HepG2 (cell line): ENCODE results near the gene ADGRL3. TPM values are rescaled to one million over a fixed set of nuclear protein-coding genes. Genes with fewer than 3 reads are reported as not detected.

Source experiments
- ATAC-seq: fragments of 200-7000 bp; cut with Tn5 transposase; 3 replicates; pipeline ENCODE4 v1.9.1; 2020; ENCODE audit warnings: mild to moderate bottlenecking, moderate library complexity
- BruUV-seq: library from RNA; stranded (reverse); fragments of 400-500 nt; replicated peaks from 2 replicates; lab custom pipeline; 2021; lab: Mats Ljungman, UMichigan
- CTCF ChIA-PET: fragments of 300-600 bp; formaldehyde crosslinking; extraction: SDS; loops from one replicate; lab custom pipeline; 2021; ENCODE audit warnings: low total read pairs, inconsistent platforms, low intra/inter-chr PET ratio; lab: Yijun Ruan, JAX
- POLR2A ChIA-PET: fragments of 350-600 bp; sonication (Branson Sonifier 250); formaldehyde crosslinking; loops from one replicate; lab custom pipeline; 2020; ENCODE audit warnings: antibody characterized with exemption, inconsistent platforms; lab: Yijun Ruan, JAX
- DNase-seq: peaks from one replicate; pipeline ENCODE4 v3.0.0-alpha.2; 2015; ENCODE audit warnings: low spot score
- FAIRE-seq: peaks from 3 replicates; lab custom pipeline; 2011; peaks lifted over from hg19 to GRCh38; lab: Jason Lieb, UNC
- H2AFZ ChIP-seq: one replicate; pipeline ENCODE4 v1.6.1; 2011; ENCODE audit warnings: low read length, inconsistent platforms
- H3K27ac ChIP-seq: fragments of 300-600 bp; 3 replicates; pipeline ENCODE4 v1.8.0; 2011; ENCODE audit warnings: mixed run types, mild to moderate bottlenecking, mixed read lengths, low read length, inconsistent platforms; ENCODE audit not compliant: insufficient read depth; ENCODE audit errors: extremely low read length
- H3K27me3 ChIP-seq, 2 experiments: fragments of 200-600 bp in 1 of 2; 2 replicates in 1 of 2; 3 replicates in 1 of 2; pipeline versions ENCODE4 v1.6.0 to v1.8.0; 2011; ENCODE audit warnings: low read length in 2 of 2, mild to moderate bottlenecking in 2 of 2, moderate library complexity in 2 of 2, inconsistent platforms in 1 of 2; ENCODE audit not compliant: insufficient read depth in 2 of 2, control insufficient read depth in 1 of 2
- H3K36me3 ChIP-seq, 2 experiments: fragments of 200-600 bp in 1 of 2; replicated peaks in 1 of 2; 2 replicates in 1 of 2; 3 replicates in 1 of 2; pipeline versions ENCODE4 v1.5.1 to v1.8.0; 2011; ENCODE audit warnings: low read length in 2 of 2, inconsistent platforms in 1 of 2; ENCODE audit not compliant: insufficient read depth in 2 of 2, control insufficient read depth in 1 of 2
- H3K4me1 ChIP-seq: 2 replicates; pipeline ENCODE4 v1.5.1; 2012; ENCODE audit warnings: low read length, inconsistent platforms; ENCODE audit not compliant: insufficient read depth
- H3K4me2 ChIP-seq: 2 replicates; pipeline ENCODE4 v1.6.0; 2011; ENCODE audit warnings: low read depth, low read length, inconsistent platforms
- H3K4me3 ChIP-seq, 3 experiments: fragments of 200-600 bp in 1 of 3; sonication (generic), shearing (Covaris generic) in 1 of 3; replicated peaks in 1 of 3; 2 replicates each; pipeline ENCODE4 v1.5.1; 2011 to 2016; ENCODE audit warnings: low read length in 3 of 3, inconsistent platforms in 2 of 3, low read depth in 2 of 3, mild to moderate bottlenecking in 2 of 3, control low read depth in 1 of 3, mixed read lengths in 1 of 3; ENCODE audit not compliant: insufficient read depth in 1 of 3
- H3K79me2 ChIP-seq: one replicate; pipeline ENCODE4 v1.6.1; 2011; ENCODE audit warnings: low read length, inconsistent platforms; ENCODE audit not compliant: insufficient read depth
- H3K9ac ChIP-seq: 2 replicates; pipeline ENCODE4 v1.6.0; 2011; ENCODE audit warnings: mild to moderate bottlenecking, low read depth, low read length, inconsistent platforms; ENCODE audit not compliant: insufficient read depth
- H3K9me3 ChIP-seq: 2 replicates; pipeline ENCODE4 v1.5.1; 2012; ENCODE audit warnings: mild to moderate bottlenecking, low read length
- H4K20me1 ChIP-seq: 2 replicates; pipeline ENCODE4 v1.6.0; 2011; ENCODE audit warnings: inconsistent platforms, mild to moderate bottlenecking, low read length, moderate library complexity; ENCODE audit not compliant: insufficient read depth
- ATAD3A ChIP-seq: sonication (generic); formaldehyde crosslinking; IDR thresholded peaks from 2 replicates; pipeline ENCODE4 v1.4.0; 2020; ENCODE audit warnings: missing genetic modification reagents
- CEBPB ChIP-seq: IDR thresholded peaks from 2 replicates; pipeline ENCODE4 v1.6.1; 2011; ENCODE audit warnings: low read depth, low read length, improper control_type of control experiment, borderline replicate concordance
- ELF3 ChIP-seq: IDR thresholded peaks from 2 replicates; pipeline ENCODE4 v1.6.1; 2016; ENCODE audit warnings: missing genetic modification reagents, missing compliant biosample characterization
- GPN1 ChIP-seq: sonication (generic); formaldehyde crosslinking; IDR thresholded peaks from 2 replicates; pipeline ENCODE4 v1.5.1; 2020; ENCODE audit warnings: missing genetic modification reagents, borderline replicate concordance
- HDAC1 ChIP-seq: sonication (generic); formaldehyde crosslinking; IDR thresholded peaks from 2 replicates; pipeline ENCODE4 v1.5.1; 2020; ENCODE audit warnings: mild to moderate bottlenecking, missing genetic modification reagents
- KAT7 ChIP-seq: IDR thresholded peaks from 2 replicates; pipeline ENCODE4 v1.6.1; 2018; ENCODE audit warnings: borderline replicate concordance, missing compliant biosample characterization
- NFE2L2 ChIP-seq: fragments of 150-350 bp; IDR thresholded peaks from 2 replicates; pipeline ENCODE4 v1.6.1; 2014; ENCODE audit warnings: low read length
- YEATS4 ChIP-seq: sonication (generic); formaldehyde crosslinking; IDR thresholded peaks from 2 replicates; pipeline ENCODE4 v1.4.0; 2020; ENCODE audit warnings: missing genetic modification reagents, borderline replicate concordance
- ZNF629 ChIP-seq: sonication (generic); formaldehyde crosslinking; conservative IDR thresholded peaks from 2 replicates; pipeline ENCODE4 v1.5.0; 2020; ENCODE audit warnings: missing genetic modification reagents
- in situ Hi-C: cut with HindIII; loops from 2 replicates; pipeline ENCODE4 v1.10.0; 2017; ENCODE audit warnings: low pct_unique_long_range_greater_than_20kb; ENCODE audit not compliant: extremely low pct_ligation_motif_present
- intact Hi-C: fragments of 100-400 bp; cut with micrococcal nuclease; formaldehyde crosslinking; loops from one replicate; pipeline ENCODE4 v1.10.0; 2022; ENCODE audit not compliant: unreplicated experiment
- polyA plus RNA-seq, 8 experiments: library from polyadenylated mRNA; depleted of rRNA in 3 of 8; stranded (reverse) in 7 of 8; unstranded in 1 of 8; fragments of >200 nt; fragmentation: Illumina TruSeq in 4 of 8; extraction: Trizol in 4 of 8; gene quantifications; 2 replicates each; pipeline versions ENCODE4 v1.2.1 to v1.2.3, GENCODE V29; 2011 to 2016; ENCODE audit warnings: low read depth in 4 of 8, missing spikeins in 1 of 8, mixed read lengths in 1 of 8; ENCODE audit not compliant: insufficient read depth in 1 of 8
- total RNA-seq, 5 experiments: library from RNA; depleted of rRNA; stranded (reverse); fragments of >200 nt; fragmentation: Illumina TruSeq; extraction: Trizol; gene quantifications; 2 replicates each; pipeline ENCODE4 v1.2.3, GENCODE V29; 2016; ENCODE audit warnings: low read depth in 1 of 5
- TF ChIP-seq, protein P1 (sequence below): sonication (generic); formaldehyde crosslinking; IDR thresholded peaks from 2 replicates; pipeline ENCODE4 v1.9.0; 2021; ENCODE audit warnings: missing genetic modification reagents, borderline replicate concordance

The ADGRL3 gene
- total and polyA plus RNA-seq, 2 of the 13 experiments (the other 11 are each of a cell fraction or from before 2014, with no cell fraction given): 0.04 to 0.05 TPM

DNA sequence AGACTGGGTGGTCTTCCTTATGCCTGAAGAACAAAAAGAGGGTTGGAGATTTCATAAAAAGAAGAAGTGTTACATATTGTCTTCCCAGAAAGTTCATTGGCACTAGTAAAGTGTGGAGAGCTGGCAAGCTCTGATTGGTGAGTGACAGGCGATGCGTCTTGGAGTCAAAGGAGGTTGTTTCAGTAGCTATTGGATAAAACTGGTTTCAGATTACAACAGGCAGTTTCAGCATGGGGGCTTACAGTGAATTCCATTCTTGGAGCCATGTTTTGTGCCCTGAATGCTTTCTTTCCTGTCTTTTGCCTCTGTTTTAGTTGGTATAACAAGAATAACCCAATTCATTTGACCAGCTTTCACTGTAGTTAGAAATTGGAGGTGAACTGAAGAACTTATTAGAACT, 750.5 kb downstream of the ADGRL3 start (continued):
- TF ChIP-seq, protein P1, sequence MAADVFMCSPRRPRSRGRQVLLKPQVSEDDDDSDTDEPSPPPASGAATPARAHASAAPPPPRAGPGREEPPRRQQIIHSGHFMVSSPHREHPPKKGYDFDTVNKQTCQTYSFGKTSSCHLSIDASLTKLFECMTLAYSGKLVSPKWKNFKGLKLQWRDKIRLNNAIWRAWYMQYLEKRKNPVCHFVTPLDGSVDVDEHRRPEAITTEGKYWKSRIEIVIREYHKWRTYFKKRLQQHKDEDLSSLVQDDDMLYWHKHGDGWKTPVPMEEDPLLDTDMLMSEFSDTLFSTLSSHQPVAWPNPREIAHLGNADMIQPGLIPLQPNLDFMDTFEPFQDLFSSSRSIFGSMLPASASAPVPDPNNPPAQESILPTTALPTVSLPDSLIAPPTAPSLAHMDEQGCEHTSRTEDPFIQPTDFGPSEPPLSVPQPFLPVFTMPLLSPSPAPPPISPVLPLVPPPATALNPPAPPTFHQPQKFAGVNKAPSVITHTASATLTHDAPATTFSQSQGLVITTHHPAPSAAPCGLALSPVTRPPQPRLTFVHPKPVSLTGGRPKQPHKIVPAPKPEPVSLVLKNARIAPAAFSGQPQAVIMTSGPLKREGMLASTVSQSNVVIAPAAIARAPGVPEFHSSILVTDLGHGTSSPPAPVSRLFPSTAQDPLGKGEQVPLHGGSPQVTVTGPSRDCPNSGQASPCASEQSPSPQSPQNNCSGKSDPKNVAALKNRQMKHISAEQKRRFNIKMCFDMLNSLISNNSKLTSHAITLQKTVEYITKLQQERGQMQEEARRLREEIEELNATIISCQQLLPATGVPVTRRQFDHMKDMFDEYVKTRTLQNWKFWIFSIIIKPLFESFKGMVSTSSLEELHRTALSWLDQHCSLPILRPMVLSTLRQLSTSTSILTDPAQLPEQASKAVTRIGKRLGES: no peak
- TF ChIP-seq ELF3 (CRISPR knock-in tag) (no peak), CEBPB (no peak)

DNA sequence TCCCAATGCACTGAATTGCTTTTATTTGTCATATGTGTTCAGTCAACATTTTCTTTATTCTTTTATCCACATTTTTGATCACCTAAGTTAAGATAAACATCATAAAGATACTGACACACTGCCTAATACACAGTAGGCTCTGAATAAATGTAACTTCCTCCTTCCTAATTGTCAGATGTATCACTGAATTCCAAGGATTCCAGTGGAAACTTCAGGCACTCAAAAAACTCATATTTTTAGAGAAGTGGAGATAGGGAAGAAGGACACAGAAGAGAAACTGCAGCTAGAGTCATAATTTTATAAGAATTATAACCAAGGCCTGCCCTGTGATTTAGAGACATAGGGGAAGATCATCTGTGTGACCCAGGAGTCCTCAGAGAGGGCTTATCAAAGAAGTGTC, 753.3 kb downstream of the ADGRL3 start:
- Histone ChIP-seq H3K4me2 (no peak overlapping the region), H3K9ac (no peak overlapping the region), H3K27ac (no peak overlapping the region), H3K4me1 (no peaks in the 10 kb centered on the region), H3K79me2 (no peaks in the 10 kb centered on the region), H3K9me3 (no peaks in the 10 kb centered on the region), H3K4me3 (no peak overlapping the region), H2AFZ (no peak overlapping the region), H3K36me3 (no peaks in the 10 kb centered on the region), H4K20me1 (no peaks in the 10 kb centered on the region), H3K27me3 (no peaks in the 10 kb centered on the region)
- no peak for TF ChIP-seq GPN1 (CRISPR knock-in tag)
- TF ChIP-seq KAT7 (CRISPR knock-in tag): no peak
- no peak for TF ChIP-seq ZNF629
- TF ChIP-seq HDAC1 (CRISPR knock-in tag): no peak
- TF ChIP-seq YEATS4 (CRISPR knock-in tag): no peak
- TF ChIP-seq NFE2L2: no peak
- TF ChIP-seq ATAD3A (CRISPR knock-in tag): no peak
- in situ Hi-C loops (no loop called here), intact Hi-C loops (no loop called here)
- POLR2A ChIA-PET: no interaction called here
- CTCF ChIA-PET: no interaction called here
- DNase-seq: no peak
- BruUV-seq: no TSS peak
- ATAC-seq: no peak
- FAIRE-seq: no peak
